HG03064 (cell line): ENCODE results near the gene NPM1.
"Not testable (repeated sequence)": the region's sequence is repeated elsewhere in the genome, so short reads cannot be mapped to it uniquely, and the experiment has no call there.

Experiments
- ATAC-seq: cut with Tn5 transposase; IDR thresholded peaks from one replicate; pipeline ENCODE4 v1.9.1; 2021; ENCODE audit warnings: low read depth; ENCODE audit not compliant: unreplicated experiment

The NPM1 gene

GRCh38 chr5:171387345-171387969 is at the start of gene NPM1:
NPM1 (plus strand) TSS chr5:171387849; CDS start chr5:171387949, 100 bp downstream.
- peak; percentile 73 for ATAC-seq

GRCh38 chr5:171340042-171340441 is 47.6 kb upstream of the NPM1 start:
- no peak for ATAC-seq

- no peak for ATAC-seq
Measured at GRCh38 chr5:171340491-171340890, 47.2 kb upstream of the NPM1 start.

- ATAC-seq: no peak
Measured at GRCh38 chr5:171342362-171343111, 45.1 kb upstream of the NPM1 start.

- ATAC-seq: no peak
Measured at GRCh38 chr5:171344936-171345608, 42.6 kb upstream of the NPM1 start.

- ATAC-seq: no peak
Measured at GRCh38 chr5:171351536-171352073, 36.0 kb upstream of the NPM1 start.

GRCh38 chr5:171355302-171355724 is 32.3 kb upstream of the NPM1 start:
- peak; percentile 98 for ATAC-seq

GRCh38 chr5:171357843-171358242 is 29.8 kb upstream of the NPM1 start:
- ATAC-seq: no peak

- not testable (repeated sequence) for ATAC-seq
Measured at GRCh38 chr5:171361151-171361550, 26.5 kb upstream of the NPM1 start.

- ATAC-seq: not testable (repeated sequence)
Measured at GRCh38 chr5:171363249-171363648, 24.4 kb upstream of the NPM1 start.

GRCh38 chr5:171363846-171364245 is 23.8 kb upstream of the NPM1 start:
- ATAC-seq: peak; percentile 62

- no peak for ATAC-seq
Measured at GRCh38 chr5:171365351-171365750, 22.3 kb upstream of the NPM1 start.

- no peak for ATAC-seq
Measured at GRCh38 chr5:171366645-171367044, 21.0 kb upstream of the NPM1 start.

- no peak for ATAC-seq
Measured at GRCh38 chr5:171367424-171368370, 20.0 kb upstream of the NPM1 start.

GRCh38 chr5:171369056-171369455 is 18.6 kb upstream of the NPM1 start:
- no peak for ATAC-seq

GRCh38 chr5:171369898-171370297 is 17.8 kb upstream of the NPM1 start:
- no peak for ATAC-seq

- ATAC-seq: not testable (repeated sequence)
Measured at GRCh38 chr5:171370881-171371280, 16.8 kb upstream of the NPM1 start.

GRCh38 chr5:171371326-171371725 is 16.3 kb upstream of the NPM1 start:
- ATAC-seq: no peak

- ATAC-seq: no peak
Measured at GRCh38 chr5:171379961-171380360, 7.7 kb upstream of the NPM1 start.

GRCh38 chr5:171384416-171384815 is 3.2 kb upstream of the NPM1 start:
- ATAC-seq: not testable (repeated sequence)
